Neuronal stem cell (in vitro differentiated cells): ENCODE data around the gene REELD1.

Source experiments
- DNase-seq: peaks from one replicate; pipeline ENCODE4 v3.0.0-alpha.2; 2013; ENCODE audit warnings: low spot score
- H2AFZ ChIP-seq: one replicate; pipeline ENCODE4 v1.6.1; 2013; ENCODE audit warnings: mild to moderate bottlenecking, low read length, inconsistent platforms
- H2AK5ac ChIP-seq: 2 replicates; pipeline ENCODE4 v1.6.1; 2013; ENCODE audit warnings: low read depth, mild to moderate bottlenecking, inconsistent platforms, low read length, moderate library complexity, mixed read lengths
- H2BK120ac ChIP-seq: 2 replicates; pipeline ENCODE4 v1.6.1; 2013; ENCODE audit warnings: low read depth, mild to moderate bottlenecking, inconsistent platforms, low read length, moderate library complexity, mixed read lengths
- H2BK12ac ChIP-seq: one replicate; pipeline ENCODE4 v1.6.1; 2013; ENCODE audit warnings: low read length, inconsistent platforms
- H2BK15ac ChIP-seq: 2 replicates; pipeline ENCODE4 v1.6.1; 2013; ENCODE audit warnings: mild to moderate bottlenecking, low read length, inconsistent platforms, mixed read lengths
- H2BK5ac ChIP-seq: one replicate; pipeline ENCODE4 v1.6.1; 2013; ENCODE audit warnings: inconsistent platforms, mild to moderate bottlenecking, low read length, moderate library complexity
- H3K14ac ChIP-seq: one replicate; pipeline ENCODE4 v1.6.1; 2013; ENCODE audit warnings: low read length, inconsistent platforms
- H3K18ac ChIP-seq: 2 replicates; pipeline ENCODE4 v1.6.1; 2013; ENCODE audit warnings: low read length, inconsistent platforms
- H3K23ac ChIP-seq: 2 replicates; pipeline ENCODE4 v1.6.1; 2013; ENCODE audit warnings: low read depth, mild to moderate bottlenecking, mixed read lengths, low read length, inconsistent platforms; ENCODE audit not compliant: poor library complexity
- H3K27ac ChIP-seq: replicated peaks from 3 replicates; pipeline ENCODE4 v1.5.1; 2013; ENCODE audit warnings: low read length, inconsistent platforms
- H3K27me3 ChIP-seq, 3 experiments: 2 replicates each; pipeline ENCODE4 v1.6.1; 2013; ENCODE audit warnings: low read length in 3 of 3, mild to moderate bottlenecking in 2 of 3, inconsistent platforms in 1 of 3, low read depth in 1 of 3, mixed read lengths in 1 of 3, moderate library complexity in 1 of 3; ENCODE audit not compliant: control insufficient read depth in 3 of 3, insufficient read depth in 3 of 3
- H3K36me3 ChIP-seq, 2 donors: replicated peaks in 1 of 2; 2 replicates each; pipeline ENCODE4 v1.6.1; 2013; ENCODE audit warnings: low read length in 2 of 2; ENCODE audit not compliant: control insufficient read depth in 2 of 2, insufficient read depth in 2 of 2
- H3K4ac ChIP-seq: 2 replicates; pipeline ENCODE4 v1.6.1; 2013; ENCODE audit warnings: inconsistent platforms, mild to moderate bottlenecking, low read length, moderate library complexity
- H3K4me1 ChIP-seq, 2 donors: 1 replicate in 1 of 2; 2 replicates in 1 of 2; pipeline ENCODE4 v1.6.1; 2013; ENCODE audit warnings: low read length in 2 of 2, low read depth in 1 of 2; ENCODE audit not compliant: control insufficient read depth in 2 of 2, insufficient read depth in 1 of 2
- H3K4me2 ChIP-seq: one replicate; pipeline ENCODE4 v1.6.1; 2013; ENCODE audit warnings: mild to moderate bottlenecking, low read length, inconsistent platforms; ENCODE audit not compliant: insufficient read depth, poor library complexity, severe bottlenecking
- H3K4me3 ChIP-seq, 2 donors: 2 replicates each; pipeline ENCODE4 v1.5.1; 2013; ENCODE audit warnings: low read length in 2 of 2, mild to moderate bottlenecking in 2 of 2, inconsistent platforms in 1 of 2, moderate library complexity in 1 of 2
- H3K79me1 ChIP-seq: one replicate; pipeline ENCODE4 v1.6.1; 2013; ENCODE audit warnings: low read depth, mild to moderate bottlenecking, inconsistent platforms, low read length, moderate library complexity
- H3K9ac ChIP-seq: one replicate; pipeline ENCODE4 v1.6.1; 2013; ENCODE audit warnings: mild to moderate bottlenecking, low read depth, low read length, inconsistent platforms; ENCODE audit not compliant: poor library complexity
- H3K9me3 ChIP-seq, 2 donors: replicated peaks in 1 of 2; 2 replicates each; pipeline versions ENCODE3 to v1.6.1; 2013; ENCODE audit warnings: low read length in 2 of 2, mild to moderate bottlenecking in 2 of 2, inconsistent platforms in 1 of 2, low read depth in 1 of 2, mixed read lengths in 1 of 2, moderate library complexity in 1 of 2; ENCODE audit not compliant: control insufficient read depth in 2 of 2, insufficient read depth in 1 of 2
- H4K8ac ChIP-seq: one replicate; pipeline ENCODE4 v1.6.1; 2013; ENCODE audit warnings: low read depth, mild to moderate bottlenecking, inconsistent platforms, low read length, moderate library complexity
- H4K91ac ChIP-seq: one replicate; pipeline ENCODE4 v1.6.1; 2013; ENCODE audit warnings: low read length, low read depth, mild to moderate bottlenecking, inconsistent platforms; ENCODE audit not compliant: poor library complexity
- WGBS, 2 donors: extraction: QIAGEN DNeasy Blood & Tissue Kit; methylation state at CpG; one replicate each; pipeline ENCODE4 v1.1.7; 2013; ENCODE audit warnings: missing lambda C conversion rate in 2 of 2, mixed read lengths in 1 of 2; ENCODE audit not compliant: insufficient read length in 2 of 2, insufficient replicate concordance in 1 of 2; ENCODE audit errors: extremely low coverage in 2 of 2; 5-methylcytosine and 5-hydroxymethylcytosine counted together

REELD1 gene

GRCh38 chr4:146175541-146176453, 38.5 kb upstream of the REELD1 start, which contains the start of gene LSM6:
LSM6 (plus strand) TSS chr4:146175718; CDS start chr4:146182922, 7,204 bp downstream.
- peak within 1 kb of the TSS; percentile 70 for H3K27ac ChIP-seq
- peak within 1 kb of the TSS; percentile 69 to 99 for H3K4me3 ChIP-seq
- no peak within 1 kb of the TSS for H2BK15ac ChIP-seq
- peak within 1 kb of the TSS; percentile 71 for H3K14ac ChIP-seq
- H3K79me1 ChIP-seq: peaks cover 3% of the 10 kb centered on the region
- no peak within 1 kb of the TSS for H4K8ac ChIP-seq
- peaks cover 4 to 7% of the 10 kb centered on the region in 2 donors for H3K4me1 ChIP-seq
- H3K18ac ChIP-seq: peak within 1 kb of the TSS; percentile 97
- H3K9ac ChIP-seq: peak within 1 kb of the TSS; percentile 90
- DNase-seq: peak; percentile 58
- H2AK5ac ChIP-seq: peak within 1 kb of the TSS; percentile 56
- H2BK5ac ChIP-seq: no peak within 1 kb of the TSS
- peak within 1 kb of the TSS; percentile 75 for H3K4me2 ChIP-seq
- peak within 1 kb of the TSS; percentile 96 for H2AFZ ChIP-seq
- H3K9me3 ChIP-seq: no peaks in the 10 kb centered on the region
- H3K36me3 ChIP-seq: peaks cover 2 to 27% of the 10 kb centered on the region in 2 donors
- H4K91ac ChIP-seq: no peak within 1 kb of the TSS
- no peak within 1 kb of the TSS for H2BK120ac ChIP-seq
- no peaks in the 10 kb centered on the region for H3K27me3 ChIP-seq
- H2BK12ac ChIP-seq: no peak within 1 kb of the TSS
- H3K4ac ChIP-seq: no peak within 1 kb of the TSS
- H3K23ac ChIP-seq: peak within 1 kb of the TSS; percentile 80
- no CpG with 5 or more reads among the region's 75 CpGs for WGBS, 2 donors

- no peak overlapping the region for H3K27ac ChIP-seq
- DNase-seq: no peak
- H4K8ac ChIP-seq: no peak overlapping the region
- H3K4ac ChIP-seq: no peak overlapping the region
- no peak overlapping the region for H2BK120ac ChIP-seq
- H3K18ac ChIP-seq: no peak overlapping the region
- H3K23ac ChIP-seq: no peak overlapping the region
- no peak overlapping the region for H3K4me2 ChIP-seq
- no peak overlapping the region for H4K91ac ChIP-seq
- H3K4me3 ChIP-seq: peak overlapping the region in 1 of 2 donors; percentile 69
- no peak overlapping the region for H2BK15ac ChIP-seq
- no peak overlapping the region for H2BK12ac ChIP-seq
- peaks cover 4 to 7% of the 10 kb centered on the region in 2 donors for H3K4me1 ChIP-seq
- H3K14ac ChIP-seq: no peak overlapping the region
- peaks cover 2 to 30% of the 10 kb centered on the region in 2 donors for H3K36me3 ChIP-seq
- H3K9ac ChIP-seq: no peak overlapping the region
- no CpG with 5 or more reads among the region's 2 CpGs for WGBS, 2 donors
- no peak overlapping the region for H2BK5ac ChIP-seq
- no peaks in the 10 kb centered on the region for H3K9me3 ChIP-seq
- peaks cover 3% of the 10 kb centered on the region for H3K79me1 ChIP-seq
- no peaks in the 10 kb centered on the region for H3K27me3 ChIP-seq
- no peak overlapping the region for H2AFZ ChIP-seq
- H2AK5ac ChIP-seq: no peak overlapping the region
Observed at GRCh38 chr4:146176891-146177290, 37.4 kb upstream of the REELD1 start.

- no peak overlapping the region for H4K8ac ChIP-seq
Observed at GRCh38 chr4:146178126-146178525, 36.2 kb upstream of the REELD1 start.

GRCh38 chr4:146179784-146180370, 34.5 kb upstream of the REELD1 start:
- WGBS, 2 donors: no CpG with 5 or more reads among the region's 7 CpGs
- H3K9ac ChIP-seq: no peak overlapping the region
- no peak overlapping the region for H3K4ac ChIP-seq
- DNase-seq: no peak
- no peaks in the 10 kb centered on the region for H3K9me3 ChIP-seq
- no peak overlapping the region for H3K4me3 ChIP-seq
- H4K8ac ChIP-seq: no peak overlapping the region
- no peak overlapping the region for H3K23ac ChIP-seq
- peaks cover 3% of the 10 kb centered on the region for H3K79me1 ChIP-seq
- no peak overlapping the region for H2BK15ac ChIP-seq
- no peak overlapping the region for H3K4me2 ChIP-seq
- no peak overlapping the region for H2AFZ ChIP-seq
- H2BK5ac ChIP-seq: no peak overlapping the region
- H3K36me3 ChIP-seq: peaks cover 3 to 55% of the 10 kb centered on the region in 2 donors
- no peak overlapping the region for H3K18ac ChIP-seq
- no peak overlapping the region for H4K91ac ChIP-seq
- no peak overlapping the region for H2BK12ac ChIP-seq
- H3K4me1 ChIP-seq: peaks cover 4 to 7% of the 10 kb centered on the region in 2 donors
- H3K27ac ChIP-seq: no peak overlapping the region
- no peak overlapping the region for H2BK120ac ChIP-seq
- H3K27me3 ChIP-seq: no peaks in the 10 kb centered on the region
- no peak overlapping the region for H2AK5ac ChIP-seq
- H3K14ac ChIP-seq: no peak overlapping the region

More at GRCh38 chr4:146178126-146178525, 36.2 kb upstream of the REELD1 start:
- H3K27ac ChIP-seq: no peak overlapping the region
- H3K18ac ChIP-seq: no peak overlapping the region
- H3K4me2 ChIP-seq: no peak overlapping the region
- no peak overlapping the region for H2BK15ac ChIP-seq
- WGBS, 2 donors: no CpG with 5 or more reads among the region's 8 CpGs
- no peak overlapping the region for H3K23ac ChIP-seq
- H2AK5ac ChIP-seq: no peak overlapping the region
- no peak for DNase-seq
- no peak overlapping the region for H2BK120ac ChIP-seq
- H3K36me3 ChIP-seq: peaks cover 2 to 39% of the 10 kb centered on the region in 2 donors
- no peak overlapping the region for H3K4me3 ChIP-seq
- no peak overlapping the region for H2BK5ac ChIP-seq
- peaks cover 3% of the 10 kb centered on the region for H3K79me1 ChIP-seq
- H3K9ac ChIP-seq: no peak overlapping the region
- no peaks in the 10 kb centered on the region for H3K9me3 ChIP-seq
- no peak overlapping the region for H3K14ac ChIP-seq
- no peak overlapping the region for H2AFZ ChIP-seq
- peaks cover 4 to 7% of the 10 kb centered on the region in 2 donors for H3K4me1 ChIP-seq
- no peak overlapping the region for H4K91ac ChIP-seq
- no peak overlapping the region for H2BK12ac ChIP-seq
- H3K27me3 ChIP-seq: no peaks in the 10 kb centered on the region
- H3K4ac ChIP-seq: no peak overlapping the region
